Stimulated activated CD4-positive, alpha-beta T cell treated with anti-CD3 and anti-CD28 coated beads, Interleukin-12 subunit alpha, Interleukin-12 subunit beta, amount 100 ng/mL, for 4 hours (primary cell): Measurements from ENCODE around the gene LAMA4.

Experiments used
- DNase-seq: peaks from one replicate; pipeline ENCODE4 v3.0.0-alpha.2; 2020

LAMA4 gene

DNA sequence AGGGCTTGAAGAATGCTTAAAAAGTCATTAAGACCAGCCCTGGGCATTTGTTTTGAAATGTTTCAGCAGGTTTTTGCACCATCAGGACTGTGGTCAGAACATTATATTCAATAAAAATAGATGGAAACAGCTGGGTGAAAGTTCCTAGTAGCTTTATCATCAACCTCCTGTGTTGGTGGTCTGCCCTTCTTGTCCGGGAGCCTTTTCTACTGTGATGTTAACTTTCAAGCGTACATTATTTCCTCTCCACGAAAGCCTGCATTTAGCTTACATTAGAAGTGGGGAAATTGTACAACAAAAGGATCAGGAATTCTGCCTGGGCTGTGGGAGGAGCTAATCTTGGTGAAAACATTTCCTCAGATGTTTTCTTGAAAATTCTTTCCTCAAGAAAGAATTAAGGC, 71.1 kb downstream of the LAMA4 start:
- DNase-seq, result no peak

- DNase-seq, result no peak
Measured at GRCh38 chr6:112181130-112181529, 73.2 kb downstream of the LAMA4 start.

DNA sequence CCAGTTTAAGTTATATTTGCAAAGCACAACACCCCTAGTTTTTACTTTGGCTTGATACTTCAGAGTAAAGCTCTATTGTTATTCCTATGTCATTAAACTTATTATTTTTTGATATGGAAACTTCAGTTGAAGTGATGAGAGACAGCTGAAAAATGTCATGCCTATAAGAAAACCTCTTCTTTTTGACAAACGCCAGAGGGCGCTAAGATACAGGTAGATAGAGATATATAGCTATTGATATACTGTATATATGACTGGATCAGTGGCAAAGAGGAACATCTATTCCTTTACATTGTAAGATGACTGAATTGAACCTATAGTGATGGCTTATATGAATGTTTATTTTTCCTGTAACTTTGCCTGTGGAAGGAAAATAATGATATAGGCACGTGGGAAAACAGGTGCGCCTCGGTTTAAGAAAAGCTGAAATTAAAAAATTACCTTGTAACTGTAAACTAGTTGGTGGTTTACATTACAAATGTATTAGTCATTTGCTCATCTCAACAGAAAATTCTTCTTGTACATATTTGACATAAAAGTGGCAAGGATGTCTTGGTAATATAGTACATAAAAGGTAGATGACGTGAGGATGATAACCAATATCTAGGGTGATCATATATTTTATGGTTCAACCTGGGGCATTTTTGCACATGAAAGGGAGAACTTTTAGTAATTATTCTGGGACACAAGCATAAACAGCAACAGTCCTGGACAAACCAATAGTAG, 74.1 kb downstream of the LAMA4 start:
- DNase-seq, result no peak

DNA sequence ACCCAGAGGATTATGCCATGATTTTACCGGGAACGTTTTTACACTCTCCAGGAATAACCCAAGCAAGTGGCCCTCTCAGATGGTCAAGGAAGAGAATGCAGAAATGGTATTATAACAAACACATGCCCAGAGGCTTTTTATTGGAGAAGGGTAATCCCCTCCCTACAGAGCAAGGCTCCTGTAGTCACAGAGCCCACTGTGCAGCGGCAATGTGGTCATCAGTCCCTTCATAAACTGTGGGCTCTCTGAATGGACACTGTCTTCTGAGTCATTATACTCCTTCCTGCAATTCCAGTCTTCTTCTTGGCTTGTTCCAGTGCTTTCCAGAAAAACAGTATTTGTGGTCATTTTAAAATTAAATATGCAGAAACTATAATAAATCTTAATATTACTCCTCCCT, 74.7 kb downstream of the LAMA4 start:
- DNase-seq, result no peak

- no peak for DNase-seq
Measured at GRCh38 chr6:112178846-112179245, 75.5 kb downstream of the LAMA4 start.

- no peak for DNase-seq
Measured at GRCh38 chr6:112177092-112177491, 77.3 kb downstream of the LAMA4 start.

DNA sequence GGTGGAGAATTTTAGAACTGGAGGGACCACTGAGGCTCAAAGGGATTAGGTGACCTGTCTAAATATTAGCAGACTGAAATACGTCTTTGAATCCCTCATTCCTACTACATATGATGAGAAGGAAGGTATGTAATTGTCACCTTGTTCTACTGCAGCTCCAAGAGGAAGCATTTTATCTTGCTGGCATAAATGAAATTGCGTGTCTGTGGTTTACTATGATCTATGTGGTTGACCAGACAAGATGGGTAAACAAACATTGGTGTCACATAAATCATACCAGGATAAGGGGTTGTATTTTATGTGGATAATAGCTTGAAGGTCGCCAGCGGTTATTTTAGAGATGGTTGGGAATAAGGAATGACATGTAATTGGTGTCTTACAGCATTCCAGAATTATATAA, 78.2 kb downstream of the LAMA4 start:
- no peak for DNase-seq

GRCh38 chr6:112173221-112173804, 81.1 kb downstream of the LAMA4 start:
- no peak for DNase-seq

DNA sequence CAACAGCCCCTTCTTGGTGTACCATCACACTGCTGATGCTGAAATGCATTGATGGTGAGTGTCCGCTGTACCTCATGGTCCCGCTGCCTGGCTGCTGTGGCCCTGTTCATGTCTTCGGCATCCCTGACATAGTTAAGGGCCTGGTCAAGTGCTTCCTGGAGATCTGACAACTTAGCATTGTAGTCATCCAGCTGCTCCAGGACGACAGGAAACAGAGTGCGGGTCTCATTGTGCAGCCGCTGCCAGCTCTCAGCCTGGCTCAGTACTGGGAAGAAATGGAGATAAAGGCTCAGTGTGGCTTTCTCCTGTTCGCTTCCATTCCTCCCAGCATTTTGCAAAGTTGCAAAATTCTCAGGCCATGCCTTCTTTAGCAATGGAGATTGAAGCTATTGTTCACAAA, 81.8 kb downstream of the LAMA4 start:
- DNase-seq, result no peak

- no peak for DNase-seq
Measured at GRCh38 chr6:112169541-112169940, 84.8 kb downstream of the LAMA4 start.

DNA sequence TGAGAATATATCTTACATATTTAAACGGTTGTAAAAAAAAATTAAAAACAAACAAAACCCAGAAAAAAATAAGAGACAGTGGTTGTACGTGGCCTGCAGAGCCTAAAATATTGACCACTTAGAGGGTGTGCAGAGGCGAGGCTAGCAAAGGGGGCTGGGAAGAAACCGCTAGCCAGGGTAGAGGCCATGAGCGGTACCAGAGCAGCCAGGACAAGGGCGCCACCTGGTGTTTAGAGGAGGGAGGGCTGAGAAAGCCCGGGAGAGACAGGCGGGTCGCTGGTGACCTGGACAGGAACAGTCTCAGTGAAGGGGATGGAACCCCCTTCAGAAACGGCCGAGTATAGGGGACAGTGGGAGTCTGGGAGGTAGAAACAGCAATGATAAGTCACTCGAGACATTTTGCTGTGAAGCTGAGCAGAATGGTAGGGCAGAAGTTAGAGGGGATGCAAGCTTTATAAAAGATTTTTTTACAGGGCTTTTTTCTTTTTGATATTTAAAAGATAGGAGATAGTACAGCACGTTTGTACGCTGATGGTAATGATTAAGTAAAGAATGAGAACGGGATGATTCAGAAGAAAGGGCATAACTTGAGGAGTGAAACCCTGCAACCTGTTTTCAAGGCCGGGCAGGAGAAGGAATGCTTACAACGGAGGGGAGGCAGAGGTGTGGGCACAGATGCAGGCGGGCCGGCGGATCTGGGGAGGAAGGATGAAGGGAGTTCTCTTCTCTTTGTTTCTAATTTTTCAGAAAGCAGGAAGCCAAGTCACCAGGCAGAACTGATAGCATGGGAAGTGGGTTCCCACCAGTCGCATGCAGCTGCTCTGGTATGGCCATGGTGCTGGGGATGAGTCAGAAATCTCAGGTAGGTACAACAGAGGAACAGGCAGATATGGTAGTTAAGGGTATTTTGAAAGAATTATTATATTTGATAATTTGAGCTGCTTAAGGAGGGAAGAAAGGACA, 90.8 kb downstream of the LAMA4 start:
- DNase-seq, result peak; percentile 77

DNA sequence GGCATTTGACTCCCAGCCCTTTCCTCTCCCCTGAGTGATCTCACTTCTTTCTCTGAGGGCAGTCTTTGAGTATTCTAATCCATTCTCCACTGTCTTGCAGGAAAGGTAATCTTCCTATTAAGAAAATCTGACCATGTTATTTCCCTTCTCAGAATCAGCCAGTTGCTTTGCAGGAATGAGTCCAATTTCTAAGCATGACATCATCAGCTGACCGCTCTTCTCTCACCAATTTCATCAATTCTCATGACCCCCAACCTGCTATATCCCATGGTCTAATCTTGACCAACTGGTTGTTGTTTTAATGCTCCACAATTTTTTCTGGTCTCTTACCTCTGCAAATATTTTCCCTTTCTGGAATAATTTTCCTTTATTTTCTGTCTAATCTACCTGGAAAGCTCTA, 93.6 kb downstream of the LAMA4 start:
- DNase-seq, result no peak

- no peak for DNase-seq
Measured at GRCh38 chr6:112156668-112157067, 97.7 kb downstream of the LAMA4 start.

- no peak for DNase-seq
Measured at GRCh38 chr6:112155886-112156285, 98.5 kb downstream of the LAMA4 start.

- no peak for DNase-seq
Measured at GRCh38 chr6:112154711-112155110, 99.7 kb downstream of the LAMA4 start.

DNA sequence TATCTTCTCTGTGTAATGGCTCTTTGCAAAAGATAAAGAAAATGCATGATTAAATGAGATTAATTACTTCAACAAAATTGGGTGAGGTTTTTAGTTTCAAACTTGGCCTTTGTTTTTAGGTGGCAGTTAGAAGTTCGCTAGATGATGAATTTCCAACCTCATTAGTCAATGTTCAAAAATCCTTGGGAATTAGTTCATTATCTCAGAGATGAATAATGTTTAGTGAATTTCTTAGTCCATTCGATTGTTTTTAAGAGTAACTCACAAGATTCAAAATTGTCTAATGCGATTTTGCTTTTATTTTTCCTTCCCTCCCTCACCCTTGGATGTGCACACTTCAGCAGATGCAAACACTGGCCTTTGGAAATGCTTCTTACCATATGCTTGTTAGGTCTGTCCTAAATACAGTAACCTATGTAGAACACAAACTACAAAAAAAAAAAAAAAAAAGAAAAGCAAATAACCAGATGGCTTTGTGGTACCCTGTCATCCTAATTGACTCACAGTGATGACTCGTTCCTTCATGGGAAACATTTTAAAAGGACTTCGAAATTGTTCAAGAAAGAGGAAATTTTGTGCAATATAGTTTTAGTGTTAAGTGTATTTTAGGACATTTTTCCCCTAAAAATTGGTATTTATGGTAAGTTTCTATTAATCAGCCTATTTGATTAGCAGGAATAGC, 100.3 kb downstream of the LAMA4 start:
- no peak for DNase-seq

DNA sequence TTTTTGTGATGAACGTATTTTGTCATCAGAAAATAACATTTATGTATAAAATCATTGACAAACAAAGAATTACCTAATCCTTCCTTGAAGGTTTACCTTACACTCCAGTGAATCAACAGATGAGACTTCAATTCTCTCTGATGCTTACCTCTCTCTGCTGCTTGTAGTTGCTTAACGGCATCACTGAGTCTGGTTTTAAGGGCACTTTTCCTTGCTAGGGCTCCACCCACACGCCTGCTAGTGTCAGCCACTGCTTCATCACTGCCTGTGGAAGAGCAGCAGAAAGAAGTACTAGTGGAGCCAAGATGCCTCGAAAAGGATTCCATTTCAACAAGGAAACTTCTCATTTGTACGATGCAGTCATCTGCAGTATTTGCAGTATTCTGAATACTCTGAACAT, 104.0 kb downstream of the LAMA4 start:
- no peak for DNase-seq

- no peak for DNase-seq
Measured at GRCh38 chr6:112149719-112150263, 104.6 kb downstream of the LAMA4 start.

- no peak for DNase-seq
Measured at GRCh38 chr6:112149236-112149635, 105.1 kb downstream of the LAMA4 start.

GRCh38 chr6:112148103-112148502, 106.3 kb downstream of the LAMA4 start:
- no peak for DNase-seq

DNA sequence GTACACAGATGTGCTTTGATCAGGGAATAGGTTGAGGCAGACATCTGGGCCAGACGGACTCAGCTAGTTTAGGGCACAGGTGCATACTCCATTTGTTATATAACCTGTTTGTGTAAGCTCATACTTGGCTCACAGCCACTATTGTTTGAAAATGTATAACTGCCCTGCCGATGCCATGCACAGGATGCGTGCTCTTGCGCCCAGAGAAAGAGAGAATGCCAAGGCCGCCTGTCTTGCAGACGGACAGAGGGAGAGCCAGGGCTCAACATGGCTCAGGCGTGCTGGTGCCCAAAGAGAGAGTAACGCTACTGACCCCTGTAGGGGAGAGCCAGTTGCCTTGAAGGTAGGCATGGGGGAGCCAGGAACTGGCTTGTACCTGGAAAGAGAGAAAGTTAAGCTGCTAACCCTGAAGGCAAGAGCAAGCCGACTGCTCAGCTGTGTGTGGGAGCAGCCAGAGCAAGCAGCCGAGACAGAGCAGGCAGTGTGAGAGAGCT, 109.2 kb downstream of the LAMA4 start:
- DNase-seq, result no peak

DNA sequence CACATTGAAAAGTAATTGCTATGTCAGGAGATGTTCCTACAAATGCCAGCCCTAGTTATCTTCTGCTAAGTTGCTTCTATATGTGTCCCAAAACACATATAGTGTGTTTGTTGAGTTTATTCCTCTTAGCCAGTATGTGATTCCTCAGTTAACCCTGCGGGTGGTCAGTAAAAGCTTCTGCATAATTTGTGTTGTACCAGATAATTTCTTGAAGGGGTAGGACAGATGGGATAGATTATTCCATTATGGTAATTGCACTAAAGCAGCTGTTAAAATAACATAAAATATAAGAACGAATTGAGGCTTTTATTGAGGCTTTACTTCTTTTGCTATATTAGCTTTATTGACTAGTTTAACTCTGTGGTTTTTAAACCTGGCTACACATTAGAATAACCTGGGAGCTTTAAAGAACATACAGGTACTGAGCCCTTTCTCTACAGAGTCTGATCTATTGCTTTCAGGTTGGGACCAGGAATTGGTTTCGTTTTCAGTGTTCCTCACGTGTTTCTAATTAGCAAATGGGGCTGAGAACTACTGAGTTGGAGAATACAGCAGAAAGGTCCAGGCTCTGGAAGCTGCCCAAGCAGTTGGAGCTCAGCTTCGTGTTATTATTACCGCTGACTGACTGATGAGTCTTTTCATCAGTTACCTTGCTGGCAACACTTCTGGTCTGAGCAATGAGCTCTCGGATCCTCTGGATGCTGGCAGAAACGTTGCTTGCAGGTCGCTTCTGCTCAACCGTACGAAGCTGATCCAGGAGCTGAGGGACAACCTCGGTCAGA, 110.0 kb downstream of the LAMA4 start:
- DNase-seq, result no peak
